CD4-positive, alpha-beta T cell treated with Interleukin-21 for 1 hour (primary cell): Measurements from ENCODE around the gene IQCH.
"Not testable (repeated sequence)": the region's sequence is repeated elsewhere in the genome, so short reads cannot be mapped to it uniquely, and the experiment has no call there.

Experiments used
- DNase-seq: peaks from one replicate; pipeline ENCODE4 v3.0.0-alpha.2; 2020

IQCH gene

GRCh38 chr15:67254238-67255175 lies at the start of gene IQCH, which contains the start of gene AAGAB:
Gene IQCH, plus strand, starts transcription at chr15:67254786. Its CDS starts 111 bp downstream, at chr15:67254897.
Gene AAGAB, minus strand, starts transcription at chr15:67254661. Its CDS starts 30 bp downstream, at chr15:67254631.
- peak; percentile 97 for DNase-seq

DNA sequence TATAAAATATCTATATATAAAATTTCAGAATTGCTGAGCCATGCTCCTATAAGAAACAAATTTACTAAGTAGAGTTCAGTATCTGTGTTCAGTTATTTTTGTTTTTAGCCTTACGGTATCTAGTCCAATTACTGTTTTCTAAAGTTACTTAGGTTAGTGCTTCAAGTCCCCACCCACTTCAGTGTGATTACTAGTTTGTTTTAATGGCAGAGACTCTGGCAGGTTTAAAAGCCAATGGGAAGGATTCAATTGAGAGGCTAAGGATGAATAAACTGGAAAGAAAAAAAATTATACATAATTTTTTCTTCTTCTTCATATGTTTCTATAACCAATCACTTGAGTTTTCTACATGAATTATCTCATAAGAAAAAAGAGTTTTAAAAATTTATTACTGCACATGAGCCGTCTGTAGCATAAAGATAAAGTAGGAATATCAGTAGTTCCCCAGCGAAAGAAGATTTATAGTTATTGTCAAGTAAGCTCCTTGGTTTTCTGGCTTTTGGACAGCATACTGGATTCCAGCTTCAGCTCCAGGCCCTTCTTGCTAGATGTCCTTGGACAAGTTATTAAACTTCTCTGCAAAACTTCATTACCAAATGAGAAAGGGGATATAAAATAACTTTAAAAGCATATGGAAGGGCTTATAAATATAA lies 46.9 kb upstream of the IQCH start:
- no peak for DNase-seq

DNA sequence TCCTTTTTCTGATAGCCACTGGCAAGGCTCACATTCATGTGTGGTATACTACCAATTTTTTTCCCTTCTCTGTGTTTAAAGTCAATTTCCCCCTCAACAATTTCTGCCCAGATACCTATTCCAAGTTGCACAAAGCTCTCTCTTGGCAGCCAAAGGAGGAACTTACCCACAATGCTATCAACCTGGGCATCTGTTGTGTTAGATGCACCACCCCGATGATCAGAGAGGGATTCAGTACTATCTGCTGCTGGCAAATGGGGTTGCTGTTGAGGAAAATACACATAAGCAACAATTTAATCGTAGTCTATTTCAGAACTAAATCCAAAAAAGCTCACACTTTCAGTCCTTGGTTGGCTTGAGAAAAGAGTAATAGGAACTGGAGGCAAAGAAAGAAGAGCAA lies 46.2 kb upstream of the IQCH start:
- no peak for DNase-seq

DNA sequence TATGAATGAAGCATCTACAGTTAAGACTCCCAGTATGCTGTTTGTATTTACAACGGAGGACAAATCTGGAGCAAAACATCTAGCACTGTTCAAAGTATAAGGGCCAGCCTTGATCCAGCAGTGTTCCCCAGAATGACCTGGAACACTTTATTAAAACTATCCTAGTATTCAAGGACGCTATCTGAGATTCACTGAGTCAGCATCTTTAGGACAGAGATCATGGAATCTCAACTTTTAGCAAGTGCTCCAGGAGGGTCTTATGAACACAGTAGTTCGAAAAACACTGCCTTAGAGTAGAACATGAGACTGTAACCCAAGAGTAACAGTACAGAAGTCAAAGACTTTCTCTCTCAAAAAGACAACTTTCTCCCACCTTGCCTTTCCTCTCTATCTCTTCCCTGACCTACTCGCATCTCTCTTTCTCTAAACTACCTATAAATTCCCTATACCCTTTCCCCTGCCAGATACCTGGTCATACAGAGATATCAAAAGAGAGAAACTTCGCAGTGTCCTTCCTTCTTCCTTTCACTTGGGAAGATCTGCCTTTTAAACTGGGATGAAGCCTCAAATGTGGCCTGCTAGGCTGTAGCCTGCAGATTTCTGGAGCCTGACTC lies 43.9 kb upstream of the IQCH start:
- DNase-seq, result no peak

DNA sequence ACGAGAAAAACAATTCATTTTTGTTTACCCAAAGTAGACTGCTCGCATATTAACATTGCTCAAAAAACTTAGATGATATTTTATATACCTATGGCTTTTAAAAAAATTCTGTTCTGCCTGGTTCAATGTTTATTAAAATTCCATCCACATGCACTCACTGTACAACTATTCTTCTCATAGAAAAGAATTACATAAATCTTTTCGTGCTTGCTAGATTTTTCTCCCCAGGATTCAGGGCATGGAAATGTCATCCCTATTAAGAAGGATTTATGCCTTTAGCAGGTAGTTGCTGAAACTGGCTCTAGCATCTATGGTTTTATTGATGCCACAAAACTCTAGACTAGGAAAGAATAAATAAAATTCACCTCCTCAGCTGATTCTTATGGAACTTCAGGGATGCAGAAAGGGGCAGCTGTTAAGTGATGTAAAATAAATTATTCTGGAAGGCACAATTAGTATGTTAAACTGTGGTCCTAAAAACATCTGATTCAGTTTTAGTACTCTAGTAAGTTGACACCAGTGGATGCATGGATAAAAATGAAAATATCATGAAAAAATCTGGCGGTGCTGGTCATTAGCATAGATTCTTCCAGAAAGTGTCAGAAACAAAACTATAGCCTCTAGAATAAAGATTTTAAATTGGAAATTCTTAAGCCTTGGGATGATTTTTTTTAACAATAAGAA lies 41.8 kb upstream of the IQCH start:
- DNase-seq, result no peak

GRCh38 chr15:67215102-67215501 lies 39.5 kb upstream of the IQCH start:
- DNase-seq, result no peak

GRCh38 chr15:67216859-67217258 lies 37.7 kb upstream of the IQCH start:
- no peak for DNase-seq

GRCh38 chr15:67218428-67218827 lies 36.2 kb upstream of the IQCH start:
- no peak for DNase-seq

- DNase-seq, result no peak
Observed at GRCh38 chr15:67219288-67219687, 35.3 kb upstream of the IQCH start.

- no peak for DNase-seq
Observed at GRCh38 chr15:67224889-67225288, 29.7 kb upstream of the IQCH start.

- no peak for DNase-seq
Observed at GRCh38 chr15:67225336-67225735, 29.2 kb upstream of the IQCH start.

DNA sequence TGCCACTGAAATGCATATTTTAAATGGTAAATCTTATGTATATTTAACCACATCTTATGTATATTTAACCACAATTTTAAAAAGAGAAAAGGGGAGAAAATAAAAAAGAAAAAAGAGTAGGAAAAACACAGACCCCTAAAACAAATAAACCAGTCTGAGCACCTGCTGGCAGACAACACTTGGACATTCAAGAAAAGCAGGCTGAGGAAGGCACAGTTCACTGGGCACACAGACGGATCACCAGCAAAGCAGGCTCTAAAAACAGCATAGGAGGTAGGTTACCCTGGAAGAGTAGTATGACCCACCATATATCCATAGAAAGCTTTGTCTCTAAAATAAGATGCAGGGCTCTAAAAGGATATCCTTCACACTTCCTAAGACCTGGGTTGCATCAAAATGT lies 27.2 kb upstream of the IQCH start:
- DNase-seq, result no peak

- no peak for DNase-seq
Observed at GRCh38 chr15:67227846-67228245, 26.7 kb upstream of the IQCH start.

GRCh38 chr15:67228286-67228685 lies 26.3 kb upstream of the IQCH start:
- no peak for DNase-seq

- no peak for DNase-seq
Observed at GRCh38 chr15:67230504-67230903, 24.1 kb upstream of the IQCH start.

DNA sequence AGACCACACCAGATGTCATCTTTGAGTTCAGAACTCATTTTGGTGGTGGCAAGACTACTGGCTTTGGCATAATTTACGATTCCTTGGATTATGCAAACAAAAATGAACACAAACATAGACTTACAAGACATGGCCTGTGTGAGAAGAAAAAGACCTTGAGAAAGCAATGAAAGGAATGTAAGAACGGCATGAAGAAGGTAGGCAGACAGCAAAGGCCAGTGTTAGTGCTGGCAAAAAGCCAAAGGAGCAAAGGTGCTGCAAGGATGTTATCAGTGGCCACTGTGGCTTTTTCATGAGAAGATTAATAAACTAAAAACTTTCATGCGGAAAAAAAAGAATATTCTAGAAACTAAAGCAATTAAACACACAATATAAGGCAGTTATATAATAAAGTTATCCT lies 22.0 kb upstream of the IQCH start:
- no peak for DNase-seq

DNA sequence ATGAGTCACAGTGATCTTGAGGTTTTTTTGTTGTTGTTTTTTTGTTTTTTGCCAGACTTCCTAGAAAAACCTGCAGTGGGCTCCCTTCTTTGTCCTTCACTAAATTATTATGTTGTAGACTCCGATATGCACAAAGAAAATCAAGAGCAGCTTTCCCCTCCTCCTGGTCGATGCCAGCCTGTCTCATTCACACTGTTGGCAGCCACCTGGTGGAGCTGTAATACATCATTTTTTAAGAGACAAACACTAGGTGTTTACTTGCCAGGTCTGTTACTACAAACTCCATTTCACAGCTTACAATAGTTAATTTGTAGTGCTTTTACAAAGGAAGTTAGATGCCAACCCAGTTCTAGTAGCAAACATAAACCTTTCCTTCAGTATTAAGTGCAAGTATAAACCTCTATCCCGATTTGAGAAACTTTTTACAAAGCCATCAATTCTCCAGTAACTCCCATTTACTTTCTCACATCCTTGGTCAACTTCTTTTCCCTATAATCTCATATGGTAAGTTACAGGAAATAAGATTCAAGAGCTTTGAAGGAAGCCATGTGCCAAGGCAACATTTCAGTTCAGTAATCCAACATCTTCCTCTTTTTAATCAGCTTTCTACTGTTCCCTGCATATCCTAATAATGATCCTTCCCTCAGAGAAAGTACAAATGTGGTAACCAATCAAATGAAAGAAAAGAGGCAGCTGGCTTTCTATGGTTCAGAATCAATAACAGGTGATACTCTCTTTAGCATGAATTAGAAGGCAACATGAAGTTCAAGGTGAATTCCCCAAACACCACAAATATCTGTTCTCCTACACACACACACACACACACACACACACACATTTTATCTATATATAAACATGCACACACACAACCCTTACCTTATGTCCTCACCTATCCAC lies 14.1 kb upstream of the IQCH start:
- peak; percentile 56 for DNase-seq

DNA sequence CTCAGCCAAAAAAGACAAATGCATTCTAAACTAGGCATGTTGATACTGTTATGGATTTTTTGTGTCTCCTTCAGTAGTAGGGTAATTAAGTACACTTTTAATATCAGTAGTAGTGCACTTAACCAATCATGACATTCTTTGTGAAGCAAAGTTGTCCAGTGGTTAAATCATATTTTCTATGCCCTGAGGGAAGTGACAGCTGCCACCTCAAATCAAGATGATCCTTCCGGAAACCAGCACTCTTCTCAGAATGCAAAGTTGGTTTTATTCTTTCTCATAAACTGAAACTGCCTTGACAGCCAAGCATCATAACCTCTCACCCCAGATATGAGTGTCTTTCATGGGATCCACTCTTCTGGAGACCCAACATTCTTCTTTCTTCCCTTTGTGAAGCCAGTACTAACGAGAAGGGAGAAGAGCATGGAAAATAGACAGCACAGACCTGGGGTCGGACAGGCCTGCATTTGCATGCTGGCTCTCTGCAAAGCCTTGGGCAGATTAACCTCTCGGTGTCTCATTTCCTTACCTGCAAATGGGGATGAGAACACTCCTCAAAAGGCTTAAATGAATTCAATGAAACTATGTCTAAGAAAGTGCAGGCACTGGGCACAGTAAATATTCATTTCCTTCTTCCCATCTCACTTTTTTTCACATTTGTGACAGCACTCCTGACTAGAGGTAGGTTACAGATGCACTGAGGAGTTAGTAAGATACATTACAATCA lies 13.3 kb upstream of the IQCH start:
- DNase-seq, result peak; percentile 35

- no peak for DNase-seq
Observed at GRCh38 chr15:67242708-67243111, 11.9 kb upstream of the IQCH start.

DNA sequence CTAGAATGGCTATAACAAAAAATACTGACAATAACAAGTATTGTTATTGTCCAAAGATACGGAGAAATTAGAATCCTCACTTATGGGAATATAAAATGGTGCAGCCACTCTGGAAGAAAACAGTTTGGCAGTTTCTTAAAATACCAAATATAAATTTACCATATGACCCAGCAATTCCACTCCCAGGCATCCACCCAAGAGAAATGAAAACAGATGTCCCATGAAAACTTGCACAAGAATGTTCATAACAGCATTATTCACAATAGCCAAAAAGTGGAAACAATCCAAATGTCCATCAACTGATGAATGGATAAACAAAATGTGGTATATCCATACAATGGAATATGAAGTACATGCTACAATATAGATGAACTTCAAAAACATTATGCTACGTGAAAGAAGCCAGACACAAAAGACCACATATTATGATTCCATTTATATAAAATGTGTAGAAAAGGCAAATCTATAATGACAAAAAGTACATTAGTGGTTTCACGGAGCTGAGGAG lies 9.6 kb upstream of the IQCH start:
- no peak for DNase-seq

- not testable (repeated sequence) for DNase-seq
Observed at GRCh38 chr15:67246606-67247005, 8.0 kb upstream of the IQCH start.
